ENCODE data around the gene PLEKHO2.
"Not testable (repeated sequence)": the region's sequence is repeated elsewhere in the genome, so short reads cannot be mapped to it uniquely, and the experiment has no call there.

The PLEKHO2 gene

DNA sequence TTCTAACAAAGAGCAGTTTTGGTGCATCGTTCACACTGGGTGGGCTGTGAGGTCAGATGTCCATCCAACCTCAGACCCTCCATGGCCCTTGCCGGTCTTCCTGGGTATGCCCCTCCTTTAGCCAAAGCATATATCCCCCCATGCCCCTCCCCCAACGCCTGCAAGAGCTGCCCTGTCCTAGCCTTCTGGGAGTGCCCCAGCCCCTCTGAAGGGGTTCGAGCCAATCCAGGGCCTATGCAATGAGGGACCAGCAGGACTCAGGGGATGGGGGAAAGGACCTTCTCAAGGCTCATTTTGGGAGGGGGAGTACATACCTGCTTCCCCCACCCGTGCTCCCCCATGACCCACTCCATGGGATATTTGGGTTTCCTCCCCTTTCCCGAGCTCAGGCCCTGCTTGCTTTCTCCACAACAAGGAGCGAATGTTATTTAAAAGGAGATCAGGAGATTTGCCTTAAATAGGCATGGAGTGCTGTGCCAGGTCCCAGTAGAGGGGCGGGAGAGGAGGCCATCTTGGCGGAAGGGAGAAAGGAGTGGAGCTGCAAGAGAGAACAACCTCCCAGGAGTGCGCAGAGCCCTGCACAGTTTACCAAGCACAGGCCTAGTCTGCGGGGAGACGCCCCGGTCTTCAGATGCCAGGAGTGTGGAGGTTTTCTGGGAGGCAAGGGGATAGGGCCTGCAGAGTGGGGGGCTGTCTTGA is 34.5 kb upstream of the PLEKHO2 start:
- no peak for TF ChIP-seq CTCF (IDR thresholded peaks at IDR 0.05)
- TF ChIP-seq ZFX (IDR thresholded peaks at IDR 0.05; ENCODE audit: borderline replicate concordance) = no peak
- H3K27ac ChIP-seq = no peak overlapping the region

DNA sequence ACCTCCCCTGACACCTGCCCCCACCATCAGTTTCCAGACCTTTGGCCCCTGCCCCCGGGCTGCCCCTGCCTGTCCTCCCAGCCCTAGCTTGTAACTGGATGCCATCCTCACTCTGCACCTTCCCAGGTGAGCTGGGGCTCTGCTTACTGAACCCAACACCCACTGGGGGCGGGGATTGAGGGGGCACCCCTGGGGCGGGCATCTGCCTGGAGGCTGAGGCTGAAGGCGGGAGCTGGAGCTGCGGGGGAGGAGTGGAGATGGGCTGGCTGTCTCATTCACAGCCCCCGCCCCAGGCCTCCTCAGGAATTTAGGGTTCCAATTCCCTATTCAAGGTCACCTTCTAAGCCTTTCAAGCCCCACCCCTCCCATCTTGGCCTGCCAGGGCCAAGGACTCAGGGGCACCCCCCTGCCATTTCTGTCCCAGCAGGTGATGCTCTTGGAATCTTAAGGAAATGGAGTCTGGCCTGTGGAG is 33.9 kb upstream of the PLEKHO2 start:
- no peak overlapping the region for H3K27ac ChIP-seq
- TF ChIP-seq ZFX (IDR thresholded peaks at IDR 0.05; ENCODE audit: borderline replicate concordance) (no peak), CTCF (IDR thresholded peaks at IDR 0.05) (no peak)

- H3K27ac ChIP-seq = no peak overlapping the region
- TF ChIP-seq ZFX (IDR thresholded peaks at IDR 0.05; ENCODE audit: borderline replicate concordance) (no peak), CTCF (IDR thresholded peaks at IDR 0.05) (no peak)
These were observed 32.8 kb upstream of the PLEKHO2 start for GRCh38 chr15:64808785-64809453.

DNA sequence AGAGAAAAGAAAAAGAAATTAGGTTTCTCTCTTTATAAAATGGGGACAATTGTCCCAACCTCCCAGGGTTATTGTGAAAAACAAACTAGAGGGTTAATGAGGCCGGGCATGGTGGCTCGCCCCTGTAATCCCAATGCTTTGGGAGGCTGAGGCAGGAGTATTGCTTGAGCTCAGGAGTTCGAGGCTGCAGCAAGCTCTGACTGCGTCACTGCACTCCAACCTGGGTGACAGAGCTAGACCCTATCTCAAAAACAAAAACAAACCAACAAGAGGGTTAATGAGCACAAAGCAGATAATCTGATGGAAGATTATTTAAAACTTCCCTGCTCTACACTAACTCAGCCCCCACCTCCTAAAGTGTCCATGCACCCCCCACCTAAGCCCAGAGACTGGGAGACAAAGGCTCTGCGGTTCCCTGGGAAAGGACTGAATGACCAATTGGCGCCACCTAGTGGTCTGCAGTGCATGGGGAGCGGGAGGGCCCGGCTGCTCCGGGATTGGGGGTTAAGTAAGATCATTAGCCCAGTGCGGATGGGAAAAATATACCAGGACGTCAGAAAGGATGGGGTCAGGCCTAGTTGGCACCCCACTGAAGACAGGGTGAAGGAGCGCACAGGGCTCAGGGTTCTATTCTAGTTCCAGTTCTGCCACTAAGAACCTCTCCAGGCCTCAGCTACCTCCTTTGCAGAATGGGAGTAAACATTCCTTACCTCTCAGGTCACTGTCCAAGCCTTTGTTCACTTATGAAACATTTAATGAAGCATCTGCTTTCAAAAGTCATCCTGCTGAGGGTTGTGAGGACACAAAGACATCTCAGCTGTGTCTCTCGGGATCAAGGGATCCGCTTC is 31.8 kb upstream of the PLEKHO2 start:
- TF ChIP-seq ZFX (IDR thresholded peaks at IDR 0.05; ENCODE audit: borderline replicate concordance) (no peak), CTCF (IDR thresholded peaks at IDR 0.05) (peak; percentile 94)
- no peak overlapping the region for H3K27ac ChIP-seq

GRCh38 chr15:64810497-64811326 is 31.0 kb upstream of the PLEKHO2 start:
- no peak overlapping the region for H3K27ac ChIP-seq
- TF ChIP-seq ZFX (IDR thresholded peaks at IDR 0.05; ENCODE audit: borderline replicate concordance) (no peak), CTCF (IDR thresholded peaks at IDR 0.05) (no peak)

DNA sequence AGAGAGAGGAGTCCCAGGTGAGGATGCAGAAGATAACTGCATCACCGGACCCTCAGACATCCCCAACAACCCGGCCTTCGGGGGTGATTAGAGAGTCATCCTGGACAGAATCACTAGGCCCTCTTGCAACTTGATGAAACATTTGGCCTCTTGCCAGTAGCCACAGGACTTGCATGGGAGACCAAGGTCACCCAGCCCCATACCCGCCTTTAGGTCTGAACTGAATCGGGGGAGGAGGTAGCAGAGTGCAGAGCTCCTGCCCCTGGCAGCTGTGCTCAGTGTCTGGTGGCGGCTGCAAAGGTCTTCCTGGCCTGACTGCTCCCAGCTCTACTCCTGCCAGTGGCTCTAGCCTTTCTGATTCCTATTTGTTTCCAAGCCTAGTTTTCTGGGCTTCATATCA is 28.6 kb upstream of the PLEKHO2 start:
- no peak for TF ChIP-seq CTCF (IDR thresholded peaks at IDR 0.05)
- TF ChIP-seq ZFX (IDR thresholded peaks at IDR 0.05; ENCODE audit: borderline replicate concordance) = no peak
- no peak overlapping the region for H3K27ac ChIP-seq

DNA sequence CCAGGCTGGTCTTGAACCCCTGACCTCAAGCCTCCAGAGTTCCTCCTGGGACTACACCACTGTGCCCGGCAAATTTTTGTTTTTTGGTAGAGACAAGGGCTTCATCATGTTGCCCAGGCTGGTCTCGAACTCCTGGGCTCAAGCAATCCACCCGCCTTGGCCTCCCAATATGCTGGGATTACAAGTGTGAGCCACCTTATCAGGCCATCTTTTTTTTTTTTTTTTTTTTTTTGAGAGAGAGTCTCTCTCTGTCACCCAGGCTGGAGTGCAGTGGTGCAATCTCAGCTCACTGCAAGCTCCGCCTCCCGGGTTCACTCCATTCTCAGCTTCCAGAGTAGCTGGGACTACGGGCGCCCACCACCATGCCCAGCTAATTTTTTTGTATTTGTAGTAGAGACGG is 27.4 kb upstream of the PLEKHO2 start:
- H3K27ac ChIP-seq = not testable (repeated sequence)

GRCh38 chr15:64814965-64815364 is 26.8 kb upstream of the PLEKHO2 start:
- H3K27ac ChIP-seq = not testable (repeated sequence)
